Neural cell (in vitro differentiated cells): ENCODE data around the gene PTPRS. TPM values are rescaled to one million over a fixed set of nuclear protein-coding genes. Genes with fewer than 3 reads are reported as not detected.

Source experiments
- H2AFZ ChIP-seq: fragments of 200-600, 300-800 bp; sonication (generic), shearing (Covaris generic); 2 replicates; pipeline ENCODE4 v1.6.0; 2014; ENCODE audit warnings: low read depth, mild to moderate bottlenecking, antibody characterized with exemption, low read length, moderate library complexity
- H3F3A ChIP-seq: fragments of 200-600 bp; shearing (Covaris generic); 2 replicates; pipeline ENCODE4 v1.6.1; 2016; ENCODE audit warnings: mild to moderate bottlenecking, moderate library complexity, mixed read lengths, antibody characterized with exemption, low read length; ENCODE audit not compliant: insufficient read depth, poor library complexity, severe bottlenecking
- H3K27ac ChIP-seq: fragments of 200-600, 300-800 bp; sonication (generic), shearing (Covaris generic); 2 replicates; pipeline ENCODE4 v1.5.1; 2014; ENCODE audit warnings: mild to moderate bottlenecking, low read length, moderate library complexity
- H3K27me3 ChIP-seq: fragments of 300-800, 200-600 bp; sonication (generic), shearing (Covaris generic); 2 replicates; pipeline ENCODE4 v1.6.0; 2014; ENCODE audit warnings: mild to moderate bottlenecking, low read depth, low read length, moderate library complexity; ENCODE audit not compliant: insufficient read depth
- H3K36me3 ChIP-seq: fragments of 300-800, 200-600 bp; sonication (generic), shearing (Covaris generic); 2 replicates; pipeline ENCODE4 v1.5.1; 2014; ENCODE audit warnings: mild to moderate bottlenecking, antibody characterized with exemption, low read length, moderate library complexity; ENCODE audit not compliant: insufficient read depth
- H3K4me2 ChIP-seq: fragments of 300-800, 200-600 bp; sonication (generic), shearing (Covaris generic); 2 replicates; pipeline ENCODE4 v1.6.0; 2014; ENCODE audit warnings: mild to moderate bottlenecking, low read length
- H3K4me3 ChIP-seq: fragments of 300-800, 200-600 bp; sonication (generic), shearing (Covaris generic); 2 replicates; pipeline ENCODE4 v1.5.1; 2014; ENCODE audit warnings: mild to moderate bottlenecking, low read length, moderate library complexity
- H3K79me2 ChIP-seq: fragments of 200-600 bp; shearing (Covaris generic); replicated peaks from 2 replicates; pipeline ENCODE4 v1.6.0; 2014; ENCODE audit warnings: mild to moderate bottlenecking, low read length, moderate library complexity; ENCODE audit not compliant: insufficient read depth
- H3K9ac ChIP-seq: fragments of 300-800, 200-600 bp; sonication (generic), shearing (Covaris generic); 2 replicates; pipeline ENCODE4 v1.6.1; 2016; ENCODE audit warnings: mild to moderate bottlenecking, low read length, mixed read lengths
- H3K9me2 ChIP-seq: fragments of 200-600 bp; shearing (Covaris generic); 2 replicates; pipeline ENCODE4 v1.6.1; 2016; ENCODE audit warnings: mild to moderate bottlenecking, low read length, mixed read lengths; ENCODE audit not compliant: insufficient read depth
- H3K9me3 ChIP-seq: fragments of 200-600, 300-800 bp; sonication (generic), shearing (Covaris generic); 2 replicates; pipeline ENCODE4 v1.6.1; 2016; ENCODE audit warnings: mild to moderate bottlenecking, mixed run types, low read length, moderate library complexity, mixed read lengths
- H4K20me1 ChIP-seq: fragments of 200-600 bp; shearing (Covaris generic); 2 replicates; pipeline ENCODE4 v1.6.1; 2016; ENCODE audit warnings: mild to moderate bottlenecking, mixed run types; ENCODE audit not compliant: insufficient read depth
- EP300 ChIP-seq: fragments of 450-650 bp; conservative IDR thresholded peaks from 2 replicates; pipeline ENCODE4 v1.6.1; 2014; ENCODE audit warnings: antibody characterized with exemption, mild to moderate bottlenecking, moderate library complexity; ENCODE audit not compliant: poor library complexity, severe bottlenecking
- EZH2 ChIP-seq: fragments of 200-600, 300-800 bp; shearing (Covaris generic), sonication (generic); IDR thresholded peaks from 2 replicates; pipeline ENCODE4 v1.6.1; 2014; ENCODE audit warnings: antibody characterized with exemption, low read length, borderline replicate concordance, mild to moderate bottlenecking; ENCODE audit not compliant: insufficient read depth, poor library complexity, severe bottlenecking
- MXI1 ChIP-seq: fragments of 450-650 bp; conservative IDR thresholded peaks from 2 replicates; pipeline ENCODE4 v1.6.1; 2014; ENCODE audit warnings: antibody characterized with exemption, mild to moderate bottlenecking; ENCODE audit not compliant: poor library complexity, severe bottlenecking
- POLR2AphosphoS5 ChIP-seq: IDR thresholded peaks from 2 replicates; pipeline ENCODE4 v1.6.1; 2012
- RAD21 ChIP-seq: fragments of 450-650 bp; conservative IDR thresholded peaks from 2 replicates; pipeline ENCODE4 v1.6.1; 2014; ENCODE audit warnings: antibody characterized with exemption, mild to moderate bottlenecking, moderate library complexity
- REST ChIP-seq: IDR thresholded peaks from 2 replicates; pipeline ENCODE4 v1.6.1; 2012; ENCODE audit warnings: borderline replicate concordance
- SMC3 ChIP-seq: fragments of 450-650 bp; conservative IDR thresholded peaks from 2 replicates; pipeline ENCODE4 v1.6.1; 2014; ENCODE audit warnings: antibody characterized with exemption, mild to moderate bottlenecking, moderate library complexity; ENCODE audit not compliant: poor library complexity
- TAF1 ChIP-seq: IDR thresholded peaks from 2 replicates; pipeline ENCODE4 v1.6.1; 2012; ENCODE audit warnings: low read depth
- polyA plus RNA-seq: library from polyadenylated mRNA; depleted of rRNA; stranded (reverse); fragments of >200 nt; gene quantifications from 2 replicates; pipeline ENCODE4 v1.2.3, GENCODE V29; 2014
- TF ChIP-seq, protein P1 (sequence below): fragments of 450-650 bp; IDR thresholded peaks from 2 replicates; pipeline ENCODE4 v1.5.1; 2014; ENCODE audit warnings: antibody characterized with exemption, mild to moderate bottlenecking, moderate library complexity; ENCODE audit not compliant: poor library complexity, severe bottlenecking

PTPRS gene
- polyA plus RNA-seq, 1 donor from 2014 or later: 121 TPM

- no peak overlapping the region for H3K4me2 ChIP-seq
- H2AFZ ChIP-seq: no peak overlapping the region
- H4K20me1 ChIP-seq: no peaks in the 10 kb centered on the region
- no peaks in the 10 kb centered on the region for H3K27me3 ChIP-seq
- no peak overlapping the region for H3K9ac ChIP-seq
- H3K9me3 ChIP-seq: no peaks in the 10 kb centered on the region
- no peak for TF ChIP-seq EZH2
- TF ChIP-seq REST: no peak
- no peak for TF ChIP-seq SMC3
- no peak for TF ChIP-seq RAD21
- TF ChIP-seq POLR2AphosphoS5: no peak
- TF ChIP-seq, protein P1, sequence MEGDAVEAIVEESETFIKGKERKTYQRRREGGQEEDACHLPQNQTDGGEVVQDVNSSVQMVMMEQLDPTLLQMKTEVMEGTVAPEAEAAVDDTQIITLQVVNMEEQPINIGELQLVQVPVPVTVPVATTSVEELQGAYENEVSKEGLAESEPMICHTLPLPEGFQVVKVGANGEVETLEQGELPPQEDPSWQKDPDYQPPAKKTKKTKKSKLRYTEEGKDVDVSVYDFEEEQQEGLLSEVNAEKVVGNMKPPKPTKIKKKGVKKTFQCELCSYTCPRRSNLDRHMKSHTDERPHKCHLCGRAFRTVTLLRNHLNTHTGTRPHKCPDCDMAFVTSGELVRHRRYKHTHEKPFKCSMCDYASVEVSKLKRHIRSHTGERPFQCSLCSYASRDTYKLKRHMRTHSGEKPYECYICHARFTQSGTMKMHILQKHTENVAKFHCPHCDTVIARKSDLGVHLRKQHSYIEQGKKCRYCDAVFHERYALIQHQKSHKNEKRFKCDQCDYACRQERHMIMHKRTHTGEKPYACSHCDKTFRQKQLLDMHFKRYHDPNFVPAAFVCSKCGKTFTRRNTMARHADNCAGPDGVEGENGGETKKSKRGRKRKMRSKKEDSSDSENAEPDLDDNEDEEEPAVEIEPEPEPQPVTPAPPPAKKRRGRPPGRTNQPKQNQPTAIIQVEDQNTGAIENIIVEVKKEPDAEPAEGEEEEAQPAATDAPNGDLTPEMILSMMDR: no peak
- H3K4me3 ChIP-seq: no peak overlapping the region
- H3K36me3 ChIP-seq: no peaks in the 10 kb centered on the region
- no peaks in the 10 kb centered on the region for H3K9me2 ChIP-seq
- H3K27ac ChIP-seq: no peak overlapping the region
- no peaks in the 10 kb centered on the region for H3K79me2 ChIP-seq
- H3F3A ChIP-seq: no peaks in the 10 kb centered on the region
These were observed 28.7 kb upstream of the PTPRS start for GRCh38 chr19:5369304-5369703.

- Histone ChIP-seq H2AFZ (no peak overlapping the region), H3K79me2 (no peaks in the 10 kb centered on the region), H3F3A (no peaks in the 10 kb centered on the region), H3K9me2 (no peaks in the 10 kb centered on the region), H3K27ac (no peak overlapping the region), H4K20me1 (no peaks in the 10 kb centered on the region), H3K36me3 (no peaks in the 10 kb centered on the region), H3K9ac (no peak overlapping the region), H3K4me3 (no peak overlapping the region), H3K4me2 (no peak overlapping the region), H3K27me3 (no peaks in the 10 kb centered on the region), H3K9me3 (no peaks in the 10 kb centered on the region)
- no peak for TF ChIP-seq SMC3
- TF ChIP-seq, protein P1: no peak
- no peak for TF ChIP-seq POLR2AphosphoS5
- TF ChIP-seq REST: no peak
- TF ChIP-seq RAD21: no peak
- TF ChIP-seq TAF1: no peak
- no peak for TF ChIP-seq MXI1
- TF ChIP-seq EP300: no peak
- no peak for TF ChIP-seq EZH2
These were observed 27.0 kb upstream of the PTPRS start for GRCh38 chr19:5367530-5368133.
